Activated CD8-positive, alpha-beta memory T cell treated with anti-CD3 and anti-CD28 coated beads for 1 hour (primary cell): Measurements from ENCODE around the gene OR51A4.
"Not testable (repeated sequence)": the region's sequence is repeated elsewhere in the genome, so short reads cannot be mapped to it uniquely, and the experiment has no call there.

ENCODE experiments used
- DNase-seq, 2 donors: peaks; one replicate each; pipeline ENCODE4 v3.0.0-alpha.2; 2020; ENCODE audit warnings: low read depth in 1 of 2; ENCODE audit errors: extremely low read depth in 1 of 2

Gene OR51A4, protein sequence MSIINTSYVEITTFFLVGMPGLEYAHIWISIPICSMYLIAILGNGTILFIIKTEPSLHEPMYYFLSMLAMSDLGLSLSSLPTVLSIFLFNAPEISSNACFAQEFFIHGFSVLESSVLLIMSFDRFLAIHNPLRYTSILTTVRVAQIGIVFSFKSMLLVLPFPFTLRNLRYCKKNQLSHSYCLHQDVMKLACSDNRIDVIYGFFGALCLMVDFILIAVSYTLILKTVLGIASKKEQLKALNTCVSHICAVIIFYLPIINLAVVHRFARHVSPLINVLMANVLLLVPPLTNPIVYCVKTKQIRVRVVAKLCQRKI

DNA sequence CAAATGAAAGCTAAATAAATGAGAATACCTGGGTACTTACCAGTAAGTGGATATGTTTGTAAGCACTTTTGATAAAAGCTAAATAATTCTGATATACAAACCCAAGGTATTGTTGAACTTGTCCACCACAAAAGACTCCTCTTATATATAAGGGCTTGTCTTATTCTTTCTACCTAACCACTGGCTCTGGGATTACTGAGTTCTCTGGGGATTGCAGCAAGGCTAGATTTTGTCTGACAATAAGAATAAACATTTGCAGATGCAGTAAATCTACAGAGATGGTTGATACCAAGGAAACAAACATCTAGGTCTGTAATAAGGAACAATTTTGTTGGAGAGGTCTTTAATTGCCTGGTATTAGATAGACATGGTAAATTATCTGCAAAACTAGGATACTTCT, at the start of gene OR51A4:
TSS of gene OR51A4 (minus strand) at position 101 of the 400 bp plus-strand sequence. CDS start 505 bp downstream, outside the sequence.
- no peak for DNase-seq

- no peak for DNase-seq
Measured at GRCh38 chr11:4994551-4994950, 47.1 kb upstream of the OR51A4 start, which contains the start of gene OR51L1. Gene OR51L1, plus strand, starts transcription at chr11:4994851. Its CDS starts 4,132 bp downstream, at chr11:4998983.

DNA sequence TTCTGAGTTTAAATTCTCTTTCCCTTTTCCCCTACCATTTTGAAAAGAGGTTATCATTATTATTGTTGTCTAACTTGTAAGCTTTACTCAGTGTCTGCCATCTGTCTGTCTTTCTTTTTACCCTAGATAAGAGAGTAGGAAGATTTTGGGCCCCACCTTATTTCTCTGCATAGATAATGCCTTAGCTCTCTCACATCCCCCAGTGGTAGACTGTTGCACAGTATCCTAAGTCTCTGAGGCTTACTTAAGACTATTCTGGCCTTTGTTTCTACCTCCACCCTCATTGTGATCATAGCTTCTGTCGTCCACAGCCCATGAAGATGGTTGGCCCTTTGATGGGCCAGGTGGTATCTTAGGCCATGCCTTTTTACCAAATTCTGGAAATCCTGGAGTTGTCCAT, 43.7 kb upstream of the OR51A4 start:
- DNase-seq = no peak

- DNase-seq = no peak
Measured at GRCh38 chr11:4983841-4984240, 36.4 kb upstream of the OR51A4 start.

DNA sequence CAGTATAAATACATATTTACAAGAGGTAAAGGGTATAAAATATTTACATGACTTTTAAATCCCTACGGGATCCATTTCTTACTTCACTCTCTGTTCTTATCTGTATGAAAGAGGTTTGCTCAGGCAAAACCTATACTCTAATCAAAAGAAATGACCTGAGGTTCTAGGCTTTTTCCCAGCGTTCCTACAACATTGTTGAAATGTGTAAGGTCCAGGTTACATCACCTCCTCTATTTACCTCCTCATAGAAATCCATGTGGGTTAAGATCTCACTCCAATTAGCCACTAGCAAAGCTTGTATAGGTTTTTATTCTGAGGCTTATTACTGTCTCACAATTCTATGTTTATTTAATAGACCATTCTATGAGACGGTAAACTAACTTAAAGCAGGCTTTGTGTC, 35.3 kb upstream of the OR51A4 start:
- no peak for DNase-seq

- DNase-seq = no peak
Measured at GRCh38 chr11:4979036-4979435, 31.6 kb upstream of the OR51A4 start.

- no peak for DNase-seq
Measured at GRCh38 chr11:4975436-4975835, 28.0 kb upstream of the OR51A4 start.

GRCh38 chr11:4962816-4963215, 15.4 kb upstream of the OR51A4 start:
- DNase-seq = no peak

- DNase-seq = no peak
Measured at GRCh38 chr11:4960877-4961276, 13.5 kb upstream of the OR51A4 start.

DNA sequence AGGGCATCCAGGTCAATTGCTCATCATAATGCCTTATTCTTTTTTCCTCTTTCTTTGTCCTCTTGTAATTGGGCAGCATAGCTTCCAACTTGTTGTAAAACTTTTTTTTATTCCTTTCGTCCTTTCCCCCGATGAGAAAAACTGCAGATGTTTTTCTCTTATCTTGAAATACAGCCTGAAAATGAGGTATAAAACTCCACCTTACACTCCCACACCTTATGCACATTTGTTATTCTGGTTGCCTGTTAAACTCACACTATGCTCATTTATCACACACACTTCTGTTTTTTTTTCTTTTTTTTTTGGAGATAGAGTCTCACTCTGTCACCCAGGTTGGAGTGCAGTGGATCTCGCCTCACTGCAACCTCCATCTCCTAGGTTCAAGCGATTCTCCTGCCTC, 10.0 kb upstream of the OR51A4 start:
- DNase-seq = no peak

DNA sequence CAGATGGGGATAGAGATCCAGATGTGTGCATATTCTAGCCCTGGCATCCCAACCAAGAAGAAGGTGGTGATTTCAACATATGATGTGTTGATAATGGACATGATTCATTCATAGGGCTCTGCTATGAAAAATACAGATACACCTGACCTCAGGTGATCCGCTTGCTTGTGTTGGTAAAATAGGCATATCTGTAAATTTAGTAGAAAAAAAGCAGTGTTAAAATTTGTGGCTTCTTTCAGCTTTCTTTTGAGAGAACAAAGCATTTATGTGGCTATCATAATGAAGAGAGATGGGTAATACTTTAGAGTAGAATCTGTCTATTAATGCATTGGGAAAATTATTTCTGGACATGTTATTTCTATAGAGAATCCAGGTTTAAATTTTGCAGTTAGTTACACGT, 8.2 kb upstream of the OR51A4 start, which contains the start of gene OR51A2:
TSS of gene OR51A2 (minus strand) at position 101 of the 400 bp plus-strand sequence. CDS start at position 101, 0 bp downstream.
- not testable (repeated sequence) for DNase-seq

- DNase-seq = no peak
Measured at GRCh38 chr11:4936745-4937144, 10.7 kb downstream of the OR51A4 start.

DNA sequence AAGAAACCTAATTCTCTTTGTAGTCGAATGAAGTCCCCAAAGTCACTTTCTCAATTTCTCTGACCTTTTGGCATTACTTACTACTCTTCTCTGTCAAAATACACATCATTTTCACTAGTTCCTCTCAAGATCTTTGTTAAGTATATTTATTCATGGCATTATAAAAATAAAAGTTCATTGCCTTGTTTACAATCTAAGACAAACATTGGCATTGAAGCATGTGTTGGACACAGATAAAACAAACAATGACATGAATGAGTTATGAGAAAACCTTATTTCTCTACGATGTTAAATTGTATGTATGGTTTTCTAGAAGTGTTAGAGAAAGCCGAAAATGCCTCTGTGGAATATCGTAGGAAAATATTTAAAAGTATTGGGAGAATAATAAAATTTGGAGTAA, 14.7 kb downstream of the OR51A4 start:
- DNase-seq = no peak

GRCh38 chr11:4926608-4927007, 20.8 kb downstream of the OR51A4 start:
- no peak for DNase-seq

DNA sequence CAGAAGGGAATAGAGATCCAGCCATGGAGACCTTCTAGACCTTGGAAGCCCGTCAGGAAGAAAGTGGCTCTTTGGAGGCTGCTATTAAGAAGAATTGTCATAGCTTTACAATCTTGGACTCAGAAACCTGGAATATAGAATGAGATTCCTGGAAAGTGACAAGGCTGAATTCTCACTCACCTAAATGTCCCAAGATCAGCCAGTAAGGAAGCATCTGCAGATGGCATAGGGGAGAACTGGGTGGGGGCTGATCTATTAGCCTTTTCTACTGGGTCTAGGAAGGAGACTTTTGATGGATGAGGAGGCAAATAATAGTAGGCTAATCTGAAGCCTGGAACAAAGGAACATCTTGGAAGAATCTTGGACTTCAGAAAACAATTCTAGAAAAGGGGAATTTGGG, 23.2 kb downstream of the OR51A4 start, which contains the start of gene OR51G1:
TSS of gene OR51G1 (minus strand) at position 101 of the 400 bp plus-strand sequence. CDS start at position 101, 0 bp downstream.
- no peak for DNase-seq

GRCh38 chr11:4922304-4922703, 25.1 kb downstream of the OR51A4 start:
- DNase-seq = no peak

DNA sequence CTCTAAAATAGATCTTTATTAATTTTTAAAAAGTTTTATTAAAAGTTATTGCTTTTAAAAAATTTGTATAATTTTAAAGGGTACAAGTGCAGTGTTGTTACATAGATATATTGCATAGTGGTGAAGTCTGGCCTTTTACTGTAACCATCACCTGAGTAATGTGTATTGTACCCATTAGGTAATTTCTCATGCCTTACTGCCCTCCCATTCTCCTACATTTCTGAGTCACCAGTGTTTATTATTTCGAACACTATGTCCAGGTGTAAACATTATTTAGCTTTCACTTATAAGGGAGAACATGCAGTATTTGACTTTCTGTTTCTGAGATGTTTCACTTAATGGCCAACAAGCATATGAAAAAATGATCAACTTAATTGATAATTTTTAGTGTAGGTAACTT, 25.6 kb downstream of the OR51A4 start:
- DNase-seq = no peak

GRCh38 chr11:4919250-4919649, 28.2 kb downstream of the OR51A4 start, which contains the start of gene OR51G2:
Gene OR51G2, minus strand, starts transcription at chr11:4919350. Its CDS starts 3,687 bp downstream, at chr11:4915663.
- DNase-seq = no peak

- no peak for DNase-seq
Measured at GRCh38 chr11:4916581-4916980, 30.8 kb downstream of the OR51A4 start.

DNA sequence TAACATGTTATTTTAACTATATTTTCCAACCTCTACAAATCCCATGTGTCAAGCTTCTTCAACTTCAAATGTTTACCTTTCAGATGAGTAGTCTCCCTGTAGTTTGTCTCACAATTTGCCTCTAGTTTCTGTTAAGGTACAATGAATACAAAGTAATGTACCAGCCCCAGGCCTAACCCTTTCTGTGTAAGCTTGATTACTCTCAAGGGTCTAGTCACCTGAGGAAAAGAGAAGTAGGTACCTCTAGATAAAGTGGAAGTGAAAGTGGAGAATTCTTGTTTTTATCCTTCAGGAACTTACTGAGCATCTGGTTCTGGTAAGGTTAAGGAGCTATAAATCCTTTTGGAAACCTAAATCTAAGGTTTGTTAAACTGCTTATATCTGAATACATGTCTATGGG, 43.9 kb downstream of the OR51A4 start, which contains the start of gene OR51A7:
TSS of gene OR51A7 (plus strand) at position 300 of the 400 bp plus-strand sequence. CDS start 3,587 bp downstream, outside the sequence.
- DNase-seq = no peak
